IMR-90 (cell line): ENCODE measurements around the gene FUT4. TPM values are rescaled to one million over a fixed set of nuclear protein-coding genes. Genes with fewer than 3 reads are reported as not detected.

Experiments used
- ATAC-seq: fragments of 200-7000 bp; cut with Tn5 transposase; 2 replicates; pipeline ENCODE4 v1.9.1; 2020; ENCODE audit warnings: low read depth, mild to moderate bottlenecking, moderate library complexity
- BruUV-seq: library from RNA; stranded (reverse); fragments of 400-500 nt; replicated peaks from 2 replicates; lab custom pipeline; 2021; lab: Mats Ljungman, UMichigan
- CTCF ChIA-PET: fragments of 300-600 bp; formaldehyde crosslinking; extraction: SDS; loops from one replicate; lab custom pipeline; 2021; ENCODE audit warnings: antibody characterized with exemption; lab: Yijun Ruan, JAX
- POLR2A ChIA-PET: fragments of 300-600 bp; sonication (Branson Sonifier 250); formaldehyde crosslinking; loops from one replicate; lab custom pipeline; 2022; ENCODE audit warnings: antibody characterized with exemption; ENCODE audit not compliant: unreplicated experiment; lab: Charles Lee
- DNase-seq: peaks from one replicate; pipeline ENCODE4 v3.0.0; 2013
- H2AFZ ChIP-seq: replicated peaks from 2 replicates; pipeline ENCODE3; 2013; ENCODE audit warnings: low read length, mild to moderate bottlenecking; ENCODE audit not compliant: poor library complexity
- H2AK5ac ChIP-seq: 2 replicates; pipeline ENCODE4 v1.6.1; 2013; ENCODE audit warnings: low read depth, low read length, inconsistent platforms
- H2AK9ac ChIP-seq: replicated peaks from 2 replicates; pipeline ENCODE3; 2013; ENCODE audit warnings: mild to moderate bottlenecking, low read depth, low read length, moderate library complexity; ENCODE audit not compliant: poor library complexity
- H2BK120ac ChIP-seq: 2 replicates; pipeline ENCODE4 v1.6.1; 2013; ENCODE audit warnings: low read depth, low read length, inconsistent platforms
- H2BK15ac ChIP-seq: 3 replicates; pipeline ENCODE4 v1.6.1; 2013; ENCODE audit warnings: low read depth, low read length, inconsistent platforms
- H2BK20ac ChIP-seq: 2 replicates; pipeline ENCODE4 v1.6.1; 2013; ENCODE audit warnings: low read depth, mild to moderate bottlenecking, inconsistent platforms, low read length, moderate library complexity
- H2BK5ac ChIP-seq: 2 replicates; pipeline ENCODE4 v1.6.1; 2013; ENCODE audit warnings: mild to moderate bottlenecking, low read depth, low read length, inconsistent platforms; ENCODE audit not compliant: poor library complexity, severe bottlenecking
- H3K14ac ChIP-seq: replicated peaks from 2 replicates; pipeline ENCODE4 v1.6.1; 2013; ENCODE audit warnings: low read depth, low read length, inconsistent platforms
- H3K18ac ChIP-seq: 2 replicates; pipeline ENCODE4 v1.6.1; 2013; ENCODE audit warnings: low read depth, low read length, control low read depth
- H3K23ac ChIP-seq: 2 replicates; pipeline ENCODE4 v1.6.1; 2013; ENCODE audit warnings: low read depth, low read length, inconsistent platforms
- H3K27ac ChIP-seq: 2 replicates; pipeline ENCODE4 v1.5.1; 2013; ENCODE audit warnings: mild to moderate bottlenecking, control low read depth, low read length; ENCODE audit not compliant: insufficient read depth
- H3K27me3 ChIP-seq: 2 replicates; pipeline ENCODE4 v1.6.1; 2013; ENCODE audit warnings: low read length; ENCODE audit not compliant: control insufficient read depth, insufficient read depth
- H3K36me3 ChIP-seq: 2 replicates; pipeline ENCODE4 v1.6.1; 2013; ENCODE audit warnings: low read length, mixed read lengths; ENCODE audit not compliant: control insufficient read depth, insufficient read depth
- H3K4ac ChIP-seq: 2 replicates; pipeline ENCODE4 v1.6.1; 2013; ENCODE audit warnings: low read depth, low read length, inconsistent platforms
- H3K4me1 ChIP-seq: 2 replicates; pipeline ENCODE4 v1.6.1; 2013; ENCODE audit warnings: low read length, mixed read lengths; ENCODE audit not compliant: control insufficient read depth, insufficient read depth
- H3K4me2 ChIP-seq: 2 replicates; pipeline ENCODE4 v1.6.1; 2013; ENCODE audit warnings: low read depth, mild to moderate bottlenecking, control low read depth, low read length, moderate library complexity
- H3K4me3 ChIP-seq: 2 replicates; pipeline ENCODE4 v1.5.1; 2013; ENCODE audit warnings: low read depth, mild to moderate bottlenecking, control low read depth, low read length, moderate library complexity; ENCODE audit not compliant: insufficient read depth
- H3K56ac ChIP-seq: 2 replicates; pipeline ENCODE4 v1.6.1; 2013; ENCODE audit warnings: low read length, inconsistent platforms; ENCODE audit not compliant: insufficient read depth; ENCODE audit errors: extremely low read depth
- H3K79me1 ChIP-seq, 2 experiments: 2 replicates each; pipeline ENCODE4 v1.6.1; 2013; ENCODE audit warnings: low read length in 2 of 2, inconsistent platforms in 1 of 2, low read depth in 1 of 2
- H3K9ac ChIP-seq: 2 replicates; pipeline ENCODE4 v1.6.1; 2013; ENCODE audit warnings: low read depth, low read length, control low read depth
- H3K9me1 ChIP-seq: 2 replicates; pipeline ENCODE4 v1.6.1; 2013; ENCODE audit warnings: low read length, inconsistent platforms; ENCODE audit not compliant: insufficient read depth
- H3K9me3 ChIP-seq: 2 replicates; pipeline ENCODE4 v1.6.1; 2013; ENCODE audit warnings: low read length; ENCODE audit not compliant: control insufficient read depth, insufficient read depth
- H4K20me1 ChIP-seq: 2 replicates; pipeline ENCODE4 v1.6.1; 2013; ENCODE audit warnings: low read length, inconsistent platforms; ENCODE audit not compliant: insufficient read depth
- H4K5ac ChIP-seq: 2 replicates; pipeline ENCODE4 v1.6.1; 2013; ENCODE audit warnings: mild to moderate bottlenecking, low read depth, low read length, control low read depth
- H4K8ac ChIP-seq, 2 experiments: 2 replicates each; pipeline ENCODE4 v1.6.1; 2013; ENCODE audit warnings: low read depth in 2 of 2, low read length in 2 of 2, control low read depth in 1 of 2, inconsistent platforms in 1 of 2
- H4K91ac ChIP-seq: 2 replicates; pipeline ENCODE4 v1.6.1; 2013; ENCODE audit warnings: low read depth, low read length, inconsistent platforms; ENCODE audit not compliant: insufficient read depth
- CEBPB ChIP-seq: IDR thresholded peaks from 2 replicates; pipeline ENCODE4 v1.6.1; 2012; ENCODE audit warnings: low read depth, low read length, improper control_type of control experiment
- CHD1 ChIP-seq: IDR thresholded peaks from 2 replicates; pipeline ENCODE4 v1.6.1; 2012; ENCODE audit warnings: low read depth, low read length, improper control_type of control experiment
- MAZ ChIP-seq: IDR thresholded peaks from 2 replicates; pipeline ENCODE4 v1.6.1; 2012; ENCODE audit warnings: low read depth, mild to moderate bottlenecking, low read length, improper control_type of control experiment, moderate library complexity, borderline replicate concordance
- NFE2L2 ChIP-seq: fragments of 150-350 bp; IDR thresholded peaks from 2 replicates; pipeline ENCODE4 v1.6.1; 2016; ENCODE audit warnings: low read depth, mild to moderate bottlenecking, low read length
- POLR2A ChIP-seq: IDR thresholded peaks from 2 replicates; pipeline ENCODE4 v1.6.1; 2012; ENCODE audit warnings: mild to moderate bottlenecking, low read depth, low read length
- RAD21 ChIP-seq: IDR thresholded peaks from 2 replicates; pipeline ENCODE4 v1.6.1; 2012; ENCODE audit warnings: low read length, improper control_type of control experiment
- RFX5 ChIP-seq: IDR thresholded peaks from 2 replicates; pipeline ENCODE4 v1.8.0; 2012; ENCODE audit warnings: low read depth, mild to moderate bottlenecking, low read length, moderate library complexity
- WGBS, 2 experiments: methylation state at CpG; one replicate each; pipeline versions ENCODE4 v1.1.5 to v1.1.7; 2013; ENCODE audit warnings: missing lambda C conversion rate in 2 of 2; ENCODE audit not compliant: insufficient read length in 1 of 2; ENCODE audit errors: extremely low coverage in 2 of 2; 5-methylcytosine and 5-hydroxymethylcytosine counted together
- dilution Hi-C: fragments of 300-500 bp; cut with HindIII; formaldehyde crosslinking; loops from one replicate; pipeline ENCODE4 v1.14.3; 2018; ENCODE audit warnings: low sequenced_read_pairs; ENCODE audit not compliant: unreplicated experiment
- in situ Hi-C: fragments of 300-500 bp; cut with MboI; formaldehyde crosslinking; loops from 3 replicates; pipeline ENCODE4 v1.14.3; 2019; ENCODE audit warnings: low sequenced_read_pairs, inconsistent platforms, mixed read lengths
- intact Hi-C: fragments of 100-400 bp; cut with micrococcal nuclease; formaldehyde crosslinking; loops from 2 replicates; pipeline ENCODE4 v1.10.0; 2022
- polyA plus RNA-seq, 3 experiments: library from polyadenylated mRNA; depleted of rRNA; stranded (reverse); fragments of >200 nt; gene quantifications; 2 replicates each; pipeline ENCODE4 v1.2.3, GENCODE V29; 2012; ENCODE audit warnings: low replicate concordance in 1 of 3
- total RNA-seq: library from RNA; depleted of rRNA; stranded (reverse); fragments of >200 nt; gene quantifications from 2 replicates; pipeline ENCODE4 v1.2.3, GENCODE V29; 2012
- TF ChIP-seq, protein P1 (sequence below): fragments of 150-350 bp; IDR thresholded peaks from 2 replicates; pipeline ENCODE4 v1.6.1; 2017; ENCODE audit warnings: mild to moderate bottlenecking, antibody characterized with exemption, low read length, low read depth

Gene FUT4
- total and polyA plus RNA-seq, 2 of the 4 experiments (the other 2 are of a cell fraction): 2.2 to 2.4 TPM

DNA sequence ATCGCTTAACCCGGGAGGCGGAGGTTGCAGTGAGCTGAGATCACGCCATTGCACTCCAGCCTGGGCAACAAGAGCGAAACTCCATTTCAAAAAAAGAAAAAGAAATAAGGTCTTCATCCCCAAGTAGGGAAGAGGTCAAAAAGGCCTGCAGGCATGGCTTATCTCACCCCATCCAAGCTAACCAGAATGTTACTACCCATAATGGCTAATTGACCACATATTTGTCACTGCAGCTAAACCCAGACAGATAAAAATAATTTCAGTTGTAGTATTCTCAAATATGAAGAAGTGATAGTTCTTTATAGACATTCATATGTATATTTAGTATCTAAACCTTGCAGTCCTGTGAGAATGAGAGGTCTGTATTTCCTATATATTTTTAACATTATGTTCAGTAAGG is 41.3 kb downstream of the FUT4 start:
- intact Hi-C loops: no loop called here
- no peaks in the 10 kb centered on the region for H3K36me3 ChIP-seq
- no peak for ATAC-seq

More for the DNA sequence above, 41.3 kb downstream of the FUT4 start:
- H2BK15ac ChIP-seq: no peak overlapping the region
- H3K18ac ChIP-seq: no peak overlapping the region
- no peak overlapping the region for H2AK9ac ChIP-seq
- no peak overlapping the region for H3K56ac ChIP-seq
- no peak overlapping the region for H3K9ac ChIP-seq
- H2BK20ac ChIP-seq: no peak overlapping the region
- peaks cover 5% of the 10 kb centered on the region; the same call in 1 of the 2 replicates for H3K27me3 ChIP-seq
- peaks cover 2% of the 10 kb centered on the region for H3K4me1 ChIP-seq
- no peak for DNase-seq
- TF ChIP-seq RFX5 (no peak), MAZ (no peak), CEBPB (no peak), NFE2L2 (no peak), RAD21 (no peak), POLR2A (no peak), CHD1 (no peak)
- TF ChIP-seq, protein P1, sequence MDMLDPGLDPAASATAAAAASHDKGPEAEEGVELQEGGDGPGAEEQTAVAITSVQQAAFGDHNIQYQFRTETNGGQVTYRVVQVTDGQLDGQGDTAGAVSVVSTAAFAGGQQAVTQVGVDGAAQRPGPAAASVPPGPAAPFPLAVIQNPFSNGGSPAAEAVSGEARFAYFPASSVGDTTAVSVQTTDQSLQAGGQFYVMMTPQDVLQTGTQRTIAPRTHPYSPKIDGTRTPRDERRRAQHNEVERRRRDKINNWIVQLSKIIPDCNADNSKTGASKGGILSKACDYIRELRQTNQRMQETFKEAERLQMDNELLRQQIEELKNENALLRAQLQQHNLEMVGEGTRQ: no peak
- dilution Hi-C loops: no loop called here
- H3K4ac ChIP-seq: no peak overlapping the region
- H3K9me3 ChIP-seq: no peaks in the 10 kb centered on the region
- no peaks in the 10 kb centered on the region for H3K79me1 ChIP-seq
- H2AFZ ChIP-seq: no peak overlapping the region
- H3K9me1 ChIP-seq: no peaks in the 10 kb centered on the region
- ChIA-PET POLR2A (no interaction called here), CTCF (no interaction called here)
- BruUV-seq: no TSS peak
- H3K27ac ChIP-seq: no peak overlapping the region
- WGBS, 2 experiments: 80% methylated on average over 2 of the region's 5 CpGs; no CpG with 5 or more reads in 1 of the 2 experiments
- no peak overlapping the region for H2AK5ac ChIP-seq
- H2BK5ac ChIP-seq: no peak overlapping the region
- no peak overlapping the region for H2BK120ac ChIP-seq
- H4K20me1 ChIP-seq: no peaks in the 10 kb centered on the region
- no peak overlapping the region for H3K14ac ChIP-seq
- in situ Hi-C loops: no loop called here
- H4K5ac ChIP-seq: no peak overlapping the region
- no peak overlapping the region for H4K8ac ChIP-seq
- H3K4me3 ChIP-seq: no peak overlapping the region
- no peak overlapping the region for H4K91ac ChIP-seq
- no peak overlapping the region for H3K23ac ChIP-seq
- no peak overlapping the region for H3K4me2 ChIP-seq
